Measurements from ENCODE around the gene LHFPL3. TPM values are rescaled to one million over a fixed set of nuclear protein-coding genes. Genes with fewer than 3 reads are reported as not detected.

The LHFPL3 gene
- total RNA-seq, 1 experiment from 2014 or later: not detected

- Mint-ChIP-seq H3K36me3 (ENCODE audit: insufficient read depth in 1 of 3, low read depth in 3 of 3) (no peaks in the 10 kb centered on the region), H3K4me1 (no peaks in the 10 kb centered on the region), H3K27me3 (ENCODE audit: low read depth) (peaks cover 2% of the 10 kb centered on the region; the same call in 1 of the 2 replicates), H3K27ac (no peak overlapping the region), H3K9me3 (no peaks in the 10 kb centered on the region), H3K4me3 (no peak overlapping the region)
- Histone ChIP-seq H3K79me1 (ENCODE audit: insufficient read depth, low read depth, low read length, poor library complexity, severe bottlenecking) (no peaks in the 10 kb centered on the region), H3K4me2 (ENCODE audit: insufficient read depth, insufficient read length, low read length) (no peak overlapping the region), H3K79me2 (ENCODE audit: insufficient read depth, low read length) (no peaks in the 10 kb centered on the region), H2BK12ac (ENCODE audit: insufficient read length, low read depth, low read length) (no peak overlapping the region), H3K23me2 (ENCODE audit: insufficient read length, low read depth, low read length, poor library complexity, severe bottlenecking) (no peaks in the 10 kb centered on the region), H3K56ac (ENCODE audit: insufficient read length, low read depth, low read length) (no peak overlapping the region), H4K91ac (ENCODE audit: insufficient read length, low read depth, low read length) (no peak overlapping the region), H2BK20ac (ENCODE audit: low read depth, low read length, poor library complexity, severe bottlenecking) (no peak overlapping the region), H3K9ac (ENCODE audit: extremely low read depth, insufficient read length, low read length) (no peak overlapping the region), H4K20me1 (ENCODE audit: control insufficient read depth, insufficient read depth, insufficient read length) (no peaks in the 10 kb centered on the region), H4K5ac (ENCODE audit: insufficient read length, low read depth, low read length) (no peak overlapping the region), H2AFZ (ENCODE audit: low read length) (no peak overlapping the region), H3K9me3 (ENCODE audit: control insufficient read depth, low read depth, low read length) (no peaks in the 10 kb centered on the region), H2BK120ac (ENCODE audit: low read depth, low read length, poor library complexity, severe bottlenecking) (no peak overlapping the region), H3K4ac (ENCODE audit: low read depth, low read length) (no peak overlapping the region), H3K18ac (ENCODE audit: insufficient read length, low read depth, low read length) (no peak overlapping the region), H3K14ac (ENCODE audit: insufficient read depth, low read length) (no peak overlapping the region), H2BK15ac (ENCODE audit: low read depth, low read length) (no peak overlapping the region), H4K8ac (replicated peaks; ENCODE audit: insufficient read length, low read depth, low read length) (no peak overlapping the region), H3K23ac (ENCODE audit: insufficient read length, low read depth, low read length) (no peak overlapping the region), H3K27me3 (ENCODE audit: insufficient read depth, low read length) (no peaks in the 10 kb centered on the region), H3T11ph (ENCODE audit: low read length) (no peak overlapping the region), H3K27ac (ENCODE audit: insufficient read length, low read depth, low read length) (no peak overlapping the region), H2BK5ac (ENCODE audit: insufficient read length, low read length) (no peak overlapping the region), H3K4me1 (ENCODE audit: insufficient read depth, low read length) (no peaks in the 10 kb centered on the region), H2AK5ac (ENCODE audit: insufficient read length, low read length) (no peak overlapping the region)
- TF ChIP-seq CTCF (conservative IDR thresholded peaks at IDR 0.05): no peak
- no peak for DNase-seq
- no CpG with 5 or more reads among the region's 6 CpGs for WGBS (ENCODE audit: extremely low coverage, insufficient read length, low lambda C conversion rate)
Observed at GRCh38 chr7:104902183-104902582, 573.8 kb downstream of the LHFPL3 start.
